ENCODE data around the gene KRT6A.
"Not testable (repeated sequence)": the region's sequence is repeated elsewhere in the genome, so short reads cannot be mapped to it uniquely, and the experiment has no call there.

KRT6A gene

GRCh38 chr12:52502877-52503276 lies 9.8 kb upstream of the KRT6A start:
- no peak for DNase-seq (ENCODE audit: low read depth in 2 of 2)

- DNase-seq (ENCODE audit: low read depth in 2 of 2), result no peak
Observed at GRCh38 chr12:52501490-52501889, 8.4 kb upstream of the KRT6A start.

GRCh38 chr12:52500574-52500973 lies 7.5 kb upstream of the KRT6A start:
- DNase-seq (ENCODE audit: low read depth in 2 of 2), result not testable (repeated sequence)

GRCh38 chr12:52499806-52500560 lies 6.9 kb upstream of the KRT6A start:
- no peak for DNase-seq (ENCODE audit: low read depth in 2 of 2)

GRCh38 chr12:52498946-52499345 lies 5.9 kb upstream of the KRT6A start:
- DNase-seq (ENCODE audit: low read depth in 2 of 2), result no peak

GRCh38 chr12:52497975-52498374 lies 4.9 kb upstream of the KRT6A start:
- DNase-seq (ENCODE audit: low read depth in 2 of 2), result no peak

GRCh38 chr12:52496590-52497071 lies 3.6 kb upstream of the KRT6A start:
- no peak for DNase-seq (ENCODE audit: low read depth in 2 of 2)

GRCh38 chr12:52496054-52496453 lies 3.0 kb upstream of the KRT6A start:
- DNase-seq (ENCODE audit: low read depth in 2 of 2), result no peak

- DNase-seq (ENCODE audit: low read depth in 2 of 2), result no peak
Observed at GRCh38 chr12:52495389-52495788, 2.3 kb upstream of the KRT6A start.

GRCh38 chr12:52494518-52494917 lies 1.5 kb upstream of the KRT6A start:
- DNase-seq (ENCODE audit: low read depth in 2 of 2), result no peak

- DNase-seq (ENCODE audit: low read depth in 2 of 2), result no peak
Observed at GRCh38 chr12:52494100-52494499, 1.0 kb upstream of the KRT6A start.

- DNase-seq (ENCODE audit: low read depth in 2 of 2), result not testable (repeated sequence)
Observed at GRCh38 chr12:52492405-52492804, 652 bp downstream of the KRT6A start.

GRCh38 chr12:52491495-52491894 lies 1.6 kb downstream of the KRT6A start:
- not testable (repeated sequence) for DNase-seq (ENCODE audit: low read depth in 2 of 2)

GRCh38 chr12:52488736-52489135 lies 4.3 kb downstream of the KRT6A start:
- DNase-seq (ENCODE audit: low read depth in 2 of 2), result no peak

- DNase-seq (ENCODE audit: low read depth in 2 of 2), result not testable (repeated sequence)
Observed at GRCh38 chr12:52487744-52488443, 5.2 kb downstream of the KRT6A start.

- no peak for DNase-seq (ENCODE audit: low read depth in 2 of 2)
Observed at GRCh38 chr12:52487211-52487610, 5.8 kb downstream of the KRT6A start.

- no peak for DNase-seq (ENCODE audit: low read depth in 2 of 2)
Observed at GRCh38 chr12:52486166-52487105, 6.6 kb downstream of the KRT6A start.

GRCh38 chr12:52480073-52480472 lies 13.0 kb downstream of the KRT6A start:
- no peak for DNase-seq (ENCODE audit: low read depth in 2 of 2)

GRCh38 chr12:52477651-52478050 lies 15.4 kb downstream of the KRT6A start:
- DNase-seq (ENCODE audit: low read depth in 2 of 2), result no peak

- DNase-seq (ENCODE audit: low read depth in 2 of 2), result no peak
Observed at GRCh38 chr12:52474212-52474611, 18.8 kb downstream of the KRT6A start.

- DNase-seq (ENCODE audit: low read depth in 2 of 2), result no peak
Observed at GRCh38 chr12:52473768-52474167, 19.3 kb downstream of the KRT6A start, which contains the start of gene KRT6C. TSS of gene KRT6C (minus strand) at chr12:52473805. CDS start at chr12:52473737, 68 bp downstream.

- DNase-seq (ENCODE audit: low read depth in 2 of 2), result no peak
Observed at GRCh38 chr12:52469853-52470252, 23.2 kb downstream of the KRT6A start.
